Ovary (tissue), 3 donors: ENCODE results near the gene GOLGA6A.

Experiments
- EP300 ChIP-seq: sonication (generic); formaldehyde crosslinking; IDR thresholded peaks from one replicate; pipeline ENCODE4 v1.6.1; 2017; ENCODE audit warnings: antibody characterized with exemption
- TF ChIP-seq, protein P1 (sequence below), 3 donors: fragments of 450-650 bp in 2 of 3; fragments of 200-600 bp in 1 of 3; IDR thresholded peaks; one replicate each; pipeline versions ENCODE4 v1.5.1 to v1.8.0; 2016 to 2022; ENCODE audit warnings: antibody characterized with exemption in 3 of 3, mild to moderate bottlenecking in 1 of 3
- donor health status: DM: no; HTN: no; CAD: no.

DNA sequence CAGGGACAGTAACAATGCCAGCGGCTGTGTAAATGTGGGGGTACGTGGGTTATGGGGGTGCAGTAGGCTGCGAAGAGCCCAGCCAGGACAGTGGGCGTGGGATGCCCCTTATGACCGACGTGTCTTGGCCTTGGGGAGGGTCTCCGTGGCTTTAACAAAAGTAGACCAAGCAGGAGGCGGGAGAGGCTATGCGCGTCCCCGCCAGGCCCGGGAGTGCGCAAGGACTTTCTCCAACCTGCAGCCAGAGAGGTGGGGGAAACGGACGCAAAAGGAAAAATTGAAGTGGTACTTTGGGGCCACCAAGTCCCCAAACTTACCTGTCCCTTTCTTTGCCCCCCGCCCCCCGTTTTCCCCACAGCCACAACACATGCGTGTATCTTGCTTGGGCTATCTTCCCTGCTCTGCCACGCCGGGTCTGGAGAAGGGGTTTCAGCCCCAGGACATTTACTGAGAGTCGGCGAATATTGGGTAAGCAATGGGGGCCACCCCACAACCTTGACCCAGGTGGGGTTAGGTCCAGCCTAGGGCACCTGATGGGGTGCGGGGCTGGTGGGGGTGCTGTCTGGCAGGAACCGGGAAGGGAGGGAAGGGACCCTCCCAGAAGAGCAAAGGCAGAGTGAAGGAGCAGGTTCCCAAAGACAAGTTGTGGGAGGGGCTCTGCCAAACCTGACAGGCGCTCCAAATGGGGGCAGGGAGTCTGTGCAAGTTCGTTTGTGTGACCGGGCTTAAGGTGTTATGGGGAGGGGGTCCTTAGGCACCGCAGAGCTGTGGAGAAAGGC is 48.7 kb upstream of the GOLGA6A start:
- TF ChIP-seq, protein P1, sequence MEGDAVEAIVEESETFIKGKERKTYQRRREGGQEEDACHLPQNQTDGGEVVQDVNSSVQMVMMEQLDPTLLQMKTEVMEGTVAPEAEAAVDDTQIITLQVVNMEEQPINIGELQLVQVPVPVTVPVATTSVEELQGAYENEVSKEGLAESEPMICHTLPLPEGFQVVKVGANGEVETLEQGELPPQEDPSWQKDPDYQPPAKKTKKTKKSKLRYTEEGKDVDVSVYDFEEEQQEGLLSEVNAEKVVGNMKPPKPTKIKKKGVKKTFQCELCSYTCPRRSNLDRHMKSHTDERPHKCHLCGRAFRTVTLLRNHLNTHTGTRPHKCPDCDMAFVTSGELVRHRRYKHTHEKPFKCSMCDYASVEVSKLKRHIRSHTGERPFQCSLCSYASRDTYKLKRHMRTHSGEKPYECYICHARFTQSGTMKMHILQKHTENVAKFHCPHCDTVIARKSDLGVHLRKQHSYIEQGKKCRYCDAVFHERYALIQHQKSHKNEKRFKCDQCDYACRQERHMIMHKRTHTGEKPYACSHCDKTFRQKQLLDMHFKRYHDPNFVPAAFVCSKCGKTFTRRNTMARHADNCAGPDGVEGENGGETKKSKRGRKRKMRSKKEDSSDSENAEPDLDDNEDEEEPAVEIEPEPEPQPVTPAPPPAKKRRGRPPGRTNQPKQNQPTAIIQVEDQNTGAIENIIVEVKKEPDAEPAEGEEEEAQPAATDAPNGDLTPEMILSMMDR (IDR thresholded peaks at IDR 0.05), result no peak
- TF ChIP-seq EP300, result no peak
